ENCODE measurements around the gene SPTLC2.
"Not testable (repeated sequence)": the region's sequence is repeated elsewhere in the genome, so short reads cannot be mapped to it uniquely, and the experiment has no call there.

SPTLC2 gene

DNA sequence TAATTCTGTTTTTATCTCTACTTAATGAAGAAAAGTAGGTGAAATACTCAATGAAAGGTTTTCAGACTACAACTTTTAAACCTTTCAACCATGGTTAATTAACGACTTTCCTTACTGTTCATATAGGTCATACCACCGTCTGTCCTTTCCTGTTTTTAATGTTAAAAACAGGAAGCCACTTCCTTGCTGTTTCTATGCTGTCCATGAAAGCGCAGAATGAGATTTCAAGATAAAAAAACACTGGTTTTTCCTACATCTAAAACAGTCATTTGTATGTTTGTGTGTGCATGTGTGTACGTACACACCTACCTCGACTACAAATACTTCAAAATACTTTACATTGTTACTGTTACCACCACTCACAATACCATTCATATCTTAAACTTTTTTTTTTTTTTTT, 27.3 kb downstream of the SPTLC2 start:
- DNase-seq (ENCODE audit: low spot score), result no peak

DNA sequence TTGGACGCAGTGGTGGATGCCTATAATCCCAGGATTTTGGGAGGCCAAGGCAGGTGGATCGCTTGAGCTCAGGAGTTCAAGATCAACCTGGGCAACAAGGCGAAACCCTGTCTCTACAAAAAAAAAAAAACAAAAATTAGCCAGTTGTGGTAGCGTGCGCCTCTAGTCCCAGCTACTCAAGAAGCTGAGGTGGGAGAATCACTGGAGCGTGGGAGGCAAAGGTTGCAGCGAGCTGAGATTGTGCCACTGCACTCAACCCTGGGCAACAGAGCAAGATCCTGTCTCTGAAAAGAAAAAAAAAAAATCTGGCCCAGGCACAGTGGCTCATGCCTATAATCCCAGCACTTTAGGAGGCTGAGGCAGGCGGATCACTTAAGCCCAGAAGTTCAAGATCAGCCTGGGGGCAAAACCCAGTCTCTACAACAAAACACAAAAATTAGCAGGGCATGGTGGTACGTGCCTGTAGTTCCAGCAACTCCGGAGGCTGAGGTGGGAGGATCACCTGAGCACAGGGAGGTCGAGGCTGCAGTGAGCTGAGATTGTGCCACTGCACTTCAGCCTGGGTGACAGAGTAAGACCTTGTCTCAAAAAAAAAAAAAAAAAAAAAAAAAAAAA, 27.9 kb downstream of the SPTLC2 start:
- not testable (repeated sequence) for DNase-seq (ENCODE audit: low spot score)

DNA sequence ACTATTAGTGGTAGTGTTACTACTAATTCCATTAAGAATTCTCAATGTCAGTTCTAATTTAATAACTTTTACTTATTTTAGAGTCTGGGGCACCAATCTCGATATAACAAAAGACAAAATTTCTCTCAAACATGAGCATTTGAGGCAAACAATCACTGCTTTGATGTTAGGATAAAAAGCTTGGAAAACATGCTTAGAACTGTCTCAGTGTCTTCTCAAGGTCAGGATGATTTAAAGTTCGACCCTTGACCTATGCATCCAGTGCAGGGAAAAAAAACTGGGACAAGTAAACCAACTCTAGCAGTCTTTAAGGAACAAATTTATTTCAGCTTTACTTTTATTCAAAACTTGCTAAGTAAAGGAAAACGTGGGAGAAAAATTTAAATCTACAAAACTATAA, 31.1 kb downstream of the SPTLC2 start:
- no peak for DNase-seq (ENCODE audit: low spot score)

DNA sequence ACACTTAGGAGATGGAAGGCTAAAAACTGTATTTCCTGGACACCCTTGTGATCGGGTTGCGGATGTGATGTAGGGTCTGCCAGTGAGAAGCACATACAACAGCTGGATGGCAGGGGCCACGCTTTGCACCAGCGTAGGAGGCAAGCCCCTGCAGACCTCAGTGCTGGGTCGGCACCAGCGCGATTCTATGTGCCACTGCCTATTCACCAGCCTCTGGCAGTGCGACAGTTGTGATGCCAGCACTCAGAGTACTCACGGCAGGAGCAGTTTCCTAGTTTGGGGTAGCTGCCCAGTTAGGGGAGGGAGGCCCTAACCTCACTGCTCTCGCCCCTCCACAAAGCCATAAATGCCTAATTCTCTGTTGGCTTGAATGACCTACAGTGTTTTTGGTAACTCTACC, 31.6 kb downstream of the SPTLC2 start:
- no peak for DNase-seq (ENCODE audit: low spot score)

DNA sequence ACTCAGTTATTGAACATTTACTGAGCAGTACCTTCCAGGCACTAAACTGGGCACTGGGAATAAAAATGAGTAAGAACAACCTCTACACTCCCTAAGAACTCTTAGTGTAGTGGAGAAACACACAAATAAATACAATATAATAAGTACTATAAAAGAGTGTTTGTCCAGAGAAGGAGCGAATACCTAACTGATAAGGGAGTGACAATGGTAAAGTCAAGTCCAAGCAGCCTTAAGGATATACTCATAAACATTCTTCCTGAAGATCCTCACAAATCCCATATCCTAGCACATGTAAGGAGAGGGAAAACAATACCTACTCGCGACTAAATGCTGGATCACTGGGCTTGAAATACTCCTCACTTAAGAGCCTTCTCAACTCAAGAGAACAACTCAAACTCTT, 32.8 kb downstream of the SPTLC2 start:
- DNase-seq (ENCODE audit: low spot score), result no peak

DNA sequence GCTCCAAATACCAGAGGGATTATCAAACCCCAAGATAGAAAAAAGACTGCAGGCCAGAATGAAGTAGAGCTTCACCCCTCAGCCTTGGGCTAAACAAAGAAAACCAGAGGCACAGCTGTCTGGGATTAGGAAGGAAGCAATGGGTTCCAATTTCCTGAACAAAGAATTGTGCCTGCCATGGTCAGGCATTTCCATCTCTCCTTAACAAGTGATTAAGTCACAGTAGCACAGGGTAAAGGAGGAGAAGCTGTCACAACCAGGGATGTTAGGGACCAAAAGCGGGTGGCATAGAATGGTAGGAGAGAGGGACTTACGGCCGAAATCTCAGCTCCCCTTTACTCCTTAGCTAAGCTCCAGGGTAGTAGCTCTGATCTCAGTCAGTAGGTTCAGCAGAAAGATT, 33.9 kb downstream of the SPTLC2 start:
- DNase-seq (ENCODE audit: low spot score), result no peak

DNA sequence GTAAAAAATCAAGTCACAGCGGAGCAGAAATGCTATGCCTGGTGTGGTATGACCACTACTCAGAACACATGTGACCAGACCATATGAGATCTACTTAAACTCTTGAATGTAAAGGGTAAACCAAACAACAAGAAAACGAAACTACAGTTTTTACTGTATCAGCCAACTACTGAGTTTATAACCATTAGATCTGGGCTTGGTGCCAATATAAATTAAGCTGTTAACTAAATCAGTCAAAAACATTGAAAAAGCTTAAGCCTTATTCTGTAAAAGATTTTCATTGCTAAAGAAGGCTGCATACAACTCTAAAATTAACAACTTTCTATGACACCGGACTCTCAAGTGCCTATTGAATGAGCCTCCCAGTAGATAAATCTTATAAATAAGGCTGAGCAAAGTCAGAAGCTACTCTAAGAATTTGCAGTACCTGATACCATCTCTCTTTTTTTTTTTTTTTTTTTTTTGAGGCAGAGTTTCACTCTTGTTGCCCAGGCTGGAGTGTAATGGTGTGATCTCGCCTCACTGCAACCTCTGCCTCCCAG, 35.4 kb downstream of the SPTLC2 start:
- peak; percentile 75 for DNase-seq (ENCODE audit: low spot score)

DNA sequence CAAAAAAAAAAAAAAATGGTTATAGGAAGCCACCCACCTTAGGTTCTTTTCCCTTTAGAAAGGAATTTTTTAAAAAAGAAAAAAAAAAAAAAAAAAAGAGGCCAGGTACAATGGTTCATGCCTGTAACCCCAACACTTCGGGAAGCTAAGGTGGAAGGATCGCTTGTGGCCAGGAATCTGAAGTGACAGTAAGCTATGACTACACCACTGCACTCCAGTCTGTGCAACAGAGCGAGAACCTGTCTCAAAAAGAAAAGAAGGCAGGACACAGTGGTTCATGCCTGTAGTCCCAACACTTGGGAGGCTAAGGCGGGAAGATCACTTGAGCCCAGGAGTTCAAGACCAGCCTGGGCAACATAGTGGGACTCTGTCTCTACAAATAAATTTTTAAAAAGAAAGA, 36.0 kb downstream of the SPTLC2 start:
- DNase-seq (ENCODE audit: low spot score), result no peak

DNA sequence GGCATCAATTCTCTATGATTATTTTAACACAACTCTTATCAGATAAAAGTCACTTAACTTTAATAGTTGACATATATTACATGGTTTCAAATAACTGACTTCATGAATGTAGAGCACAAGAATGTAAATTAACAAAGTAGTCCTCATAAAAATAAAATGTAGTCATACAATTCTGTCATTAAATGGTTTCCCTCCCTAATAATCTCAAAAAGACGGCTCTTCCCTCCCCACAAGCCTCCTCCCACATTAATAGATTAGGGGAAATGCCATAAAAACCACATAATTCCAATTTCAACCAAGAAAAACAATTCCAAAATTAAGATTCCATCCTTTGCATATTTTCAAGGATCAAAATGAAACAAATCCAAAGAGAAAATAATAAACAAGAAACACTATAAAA, 36.7 kb downstream of the SPTLC2 start:
- no peak for DNase-seq (ENCODE audit: low spot score)

DNA sequence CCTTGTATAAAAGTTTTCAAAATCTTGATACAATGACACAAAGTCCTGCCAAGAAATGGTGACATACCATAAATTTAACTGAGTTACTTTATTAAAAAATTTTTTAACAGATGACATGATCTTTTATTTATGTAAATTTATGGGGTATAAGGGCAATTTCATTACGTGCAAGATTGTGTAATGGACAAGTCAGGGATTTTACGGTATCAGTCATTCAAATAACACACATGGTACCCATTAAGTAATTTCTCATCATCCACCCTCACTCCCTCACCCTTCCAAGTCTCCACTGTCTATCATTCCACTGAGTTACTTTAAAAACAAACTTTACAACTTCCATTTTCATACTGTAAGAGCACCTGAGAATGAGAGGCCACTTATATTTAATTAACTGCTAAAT, 37.4 kb downstream of the SPTLC2 start:
- no peak for DNase-seq (ENCODE audit: low spot score)

DNA sequence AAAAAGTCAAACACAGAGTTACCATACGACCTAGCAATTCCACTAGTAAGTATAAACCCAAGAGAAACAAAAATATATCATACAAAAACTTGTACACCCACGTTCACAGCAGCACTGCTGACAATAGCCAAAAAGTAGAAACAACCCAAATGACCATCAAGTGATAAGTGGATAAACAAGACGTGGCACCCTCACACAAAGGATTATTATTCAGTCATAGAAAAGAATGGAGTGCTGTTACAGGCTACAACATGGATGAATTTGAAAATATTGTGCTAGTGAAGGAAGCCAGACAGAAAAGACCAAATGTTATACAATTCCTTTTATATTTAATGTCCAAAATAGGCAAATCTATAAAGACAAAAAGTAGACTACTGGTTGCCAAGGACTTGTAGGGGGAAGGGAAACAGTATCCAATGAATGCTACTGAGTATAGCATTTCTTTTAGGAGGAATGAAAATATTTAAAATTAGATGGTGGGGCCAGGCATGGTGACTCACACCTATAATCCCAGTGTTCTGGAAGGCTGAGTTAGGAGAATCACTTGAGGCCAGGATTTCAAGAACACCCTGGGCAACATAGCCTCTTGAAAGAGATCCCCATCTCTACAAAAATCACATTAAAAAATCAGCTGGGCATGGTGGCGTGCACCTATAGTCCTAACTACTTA, 41.9 kb downstream of the SPTLC2 start:
- no peak for DNase-seq (ENCODE audit: low spot score)

DNA sequence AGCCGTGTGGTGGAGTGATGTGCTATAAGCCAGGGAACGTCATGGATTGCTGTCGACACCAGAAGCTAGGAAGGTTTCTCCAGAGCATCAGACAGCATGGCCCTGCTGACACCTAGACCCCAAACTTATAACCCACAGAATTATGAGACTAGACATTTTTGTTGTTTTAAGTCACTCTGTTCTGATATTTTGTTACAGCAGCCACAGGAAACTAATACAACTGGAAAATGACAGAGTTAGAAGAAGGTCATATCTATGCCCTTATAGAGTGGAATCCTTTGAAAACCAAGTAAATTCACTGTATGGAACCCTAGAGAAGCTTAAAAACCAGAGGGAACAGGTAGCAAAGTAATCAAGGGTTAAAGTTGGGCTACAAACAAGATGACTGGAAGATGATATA, 42.5 kb downstream of the SPTLC2 start:
- no peak for DNase-seq (ENCODE audit: low spot score)

DNA sequence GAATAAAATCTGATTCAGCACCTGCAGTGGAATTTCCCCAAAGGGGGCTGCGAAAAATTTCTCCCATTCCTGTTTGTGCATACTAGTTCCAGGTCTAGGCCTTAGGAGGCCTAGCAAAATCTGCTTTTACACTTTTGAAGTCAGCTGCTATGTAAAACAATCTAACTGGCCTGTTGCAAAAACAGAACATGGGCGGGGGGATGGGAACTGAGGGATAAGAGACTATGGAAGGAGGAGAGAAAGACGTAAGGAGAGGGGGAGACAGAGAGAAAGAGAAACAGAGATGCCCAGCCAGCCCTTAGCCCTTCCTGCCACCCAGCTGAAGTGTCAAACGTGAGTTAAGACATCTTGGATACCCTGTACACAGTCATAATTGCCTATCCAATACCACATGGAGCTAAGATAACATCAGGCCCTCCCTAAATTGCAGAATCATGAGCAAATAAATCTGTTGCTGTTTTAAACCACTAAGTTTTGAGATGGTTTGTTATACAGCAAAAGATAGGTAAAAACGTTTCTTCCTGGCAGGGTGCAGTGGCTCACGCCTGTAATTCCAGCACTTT, 45.6 kb downstream of the SPTLC2 start:
- DNase-seq (ENCODE audit: low spot score), result peak; percentile 29

DNA sequence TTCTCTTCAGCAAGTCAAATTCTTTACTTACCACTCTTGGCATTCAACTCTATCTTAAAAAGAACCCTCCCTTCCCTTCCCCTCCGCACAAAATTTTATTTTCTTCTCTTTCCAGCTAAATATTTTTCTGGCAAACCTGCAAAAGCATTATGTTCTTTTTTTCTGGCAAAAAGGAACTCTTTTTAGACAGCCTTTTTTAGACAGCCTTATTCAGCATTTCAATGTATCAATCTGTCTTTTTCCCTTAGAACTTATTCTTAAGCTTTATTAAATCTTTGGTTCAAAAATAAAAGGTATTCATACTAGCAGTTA, 50.5 kb downstream of the SPTLC2 start:
- DNase-seq (ENCODE audit: low spot score), result no peak

DNA sequence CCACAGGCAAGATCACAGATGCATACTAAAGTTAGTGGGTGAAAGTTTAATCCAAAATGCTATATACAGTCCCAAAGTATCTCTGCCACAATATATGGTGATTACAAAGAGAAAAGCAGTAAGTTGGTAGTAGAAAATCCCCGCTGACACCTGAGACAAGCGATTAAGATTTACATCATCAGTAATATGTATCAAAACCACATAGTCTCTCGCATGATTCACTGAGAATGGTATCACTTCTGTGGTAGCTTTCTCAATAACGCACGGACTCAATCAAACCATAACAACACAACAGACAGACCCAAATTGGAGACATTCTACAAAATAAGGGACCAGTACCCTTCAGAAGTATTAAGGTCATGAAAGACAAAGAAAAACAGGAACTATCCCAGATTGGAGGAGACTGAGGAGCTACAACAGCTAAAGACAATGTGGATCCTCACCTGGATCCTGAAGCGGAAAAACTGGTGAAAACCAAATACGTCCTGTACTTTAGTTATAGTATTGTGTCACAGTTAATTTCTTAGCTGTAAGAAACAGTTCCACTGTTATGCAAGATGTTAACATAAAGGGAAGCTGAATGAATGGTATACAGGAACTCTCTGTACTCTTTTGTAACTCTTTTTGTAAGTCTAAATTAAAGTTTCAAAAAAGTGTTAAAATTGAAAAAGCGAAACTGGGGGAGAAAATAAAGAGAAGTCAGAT, 51.0 kb downstream of the SPTLC2 start:
- peak; percentile 34 for DNase-seq (ENCODE audit: low spot score)

DNA sequence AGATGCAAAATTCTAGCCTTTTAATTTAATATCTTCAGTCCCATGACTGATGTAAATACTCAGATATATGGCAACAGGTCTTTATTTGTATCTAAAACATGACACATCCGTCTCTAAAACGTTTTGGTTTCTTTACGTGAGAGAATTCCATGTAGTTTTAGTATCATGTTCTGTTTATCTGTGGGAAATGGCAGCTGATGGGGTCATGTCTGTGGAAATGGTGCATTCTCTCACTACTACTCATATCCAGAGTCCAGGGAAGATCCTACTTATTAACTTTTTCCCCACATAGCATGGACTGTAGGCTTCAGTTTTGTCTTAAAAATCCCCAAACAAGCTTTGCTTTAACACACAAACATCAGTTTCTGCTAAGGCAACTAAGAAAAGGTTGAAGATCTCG, 53.8 kb downstream of the SPTLC2 start:
- no peak for DNase-seq (ENCODE audit: low spot score)

DNA sequence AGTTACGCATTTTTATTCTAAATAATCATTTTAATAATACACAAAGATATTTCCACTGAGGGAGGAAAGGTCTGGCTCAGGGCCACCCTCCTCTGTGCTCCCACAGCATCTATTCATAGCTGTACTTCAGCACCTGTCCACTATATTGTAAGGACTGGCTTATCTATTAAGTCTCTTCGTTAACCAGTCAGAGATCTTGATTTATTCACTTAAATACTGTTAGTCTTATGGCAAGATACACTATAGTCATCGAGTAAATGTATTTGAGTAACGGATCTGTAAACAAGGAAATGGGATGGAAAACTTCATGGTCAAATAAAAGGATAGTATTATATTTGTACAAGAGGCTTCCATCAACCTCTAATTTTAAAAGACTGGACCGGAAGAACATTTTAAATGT, 54.6 kb downstream of the SPTLC2 start:
- DNase-seq (ENCODE audit: low spot score), result no peak

DNA sequence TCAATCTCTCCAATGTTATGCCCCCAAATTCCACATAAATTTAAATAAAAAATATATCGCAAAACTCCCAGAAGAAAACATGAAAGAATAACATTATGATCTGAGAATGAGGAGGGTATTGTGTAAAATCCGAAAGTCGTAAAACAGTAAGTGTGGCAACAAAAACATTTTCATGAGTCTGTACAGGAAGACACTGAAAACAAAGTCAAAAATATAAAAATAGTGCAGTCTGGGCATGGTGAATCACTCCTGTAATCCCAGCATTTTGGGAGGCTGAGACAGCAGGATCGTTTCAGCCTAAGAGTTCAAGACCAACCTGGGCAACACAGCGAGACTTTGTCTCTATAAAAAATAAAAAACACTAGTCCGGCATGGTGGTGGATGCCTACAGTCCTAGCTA, 57.1 kb downstream of the SPTLC2 start:
- no peak for DNase-seq (ENCODE audit: low spot score)

DNA sequence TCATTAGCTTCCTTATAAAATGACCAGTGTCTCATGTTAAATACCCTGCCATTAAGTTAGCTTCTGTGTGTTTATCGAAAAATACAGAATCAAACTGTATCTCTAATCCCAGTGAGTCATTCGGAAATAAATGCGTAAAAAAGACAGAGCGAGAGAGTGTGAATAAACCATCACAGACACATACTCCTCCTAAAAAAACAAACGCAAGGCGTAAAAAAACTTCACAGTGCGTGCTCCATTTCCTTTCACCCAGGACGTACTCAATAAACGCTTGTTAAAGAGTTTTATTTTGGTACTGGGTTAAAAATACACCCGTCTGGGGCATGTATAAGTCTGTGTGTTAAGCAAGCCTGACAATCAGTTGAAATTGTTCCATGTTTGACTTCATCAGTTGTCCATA, 59.0 kb downstream of the SPTLC2 start:
- no peak for DNase-seq (ENCODE audit: low spot score)

DNA sequence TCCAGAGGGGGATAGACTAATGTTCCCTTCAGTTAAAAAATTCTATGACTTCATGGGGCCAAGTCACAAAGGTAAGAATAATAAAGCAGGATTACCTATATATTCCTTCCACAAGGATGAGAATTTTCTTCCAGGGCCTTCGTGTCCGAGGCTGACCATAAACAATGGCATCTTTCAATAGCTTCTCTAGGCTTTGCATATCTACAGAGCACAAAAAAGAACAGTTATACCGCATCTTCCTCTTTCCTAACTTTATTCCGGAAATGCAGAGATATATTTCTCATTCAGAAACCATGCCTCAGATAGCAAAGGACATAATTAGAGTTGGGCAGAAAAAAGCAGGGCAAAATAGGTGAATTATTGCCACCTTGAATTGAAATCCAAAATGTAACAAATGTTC, 59.5 kb downstream of the SPTLC2 start:
- DNase-seq (ENCODE audit: low spot score), result no peak

DNA sequence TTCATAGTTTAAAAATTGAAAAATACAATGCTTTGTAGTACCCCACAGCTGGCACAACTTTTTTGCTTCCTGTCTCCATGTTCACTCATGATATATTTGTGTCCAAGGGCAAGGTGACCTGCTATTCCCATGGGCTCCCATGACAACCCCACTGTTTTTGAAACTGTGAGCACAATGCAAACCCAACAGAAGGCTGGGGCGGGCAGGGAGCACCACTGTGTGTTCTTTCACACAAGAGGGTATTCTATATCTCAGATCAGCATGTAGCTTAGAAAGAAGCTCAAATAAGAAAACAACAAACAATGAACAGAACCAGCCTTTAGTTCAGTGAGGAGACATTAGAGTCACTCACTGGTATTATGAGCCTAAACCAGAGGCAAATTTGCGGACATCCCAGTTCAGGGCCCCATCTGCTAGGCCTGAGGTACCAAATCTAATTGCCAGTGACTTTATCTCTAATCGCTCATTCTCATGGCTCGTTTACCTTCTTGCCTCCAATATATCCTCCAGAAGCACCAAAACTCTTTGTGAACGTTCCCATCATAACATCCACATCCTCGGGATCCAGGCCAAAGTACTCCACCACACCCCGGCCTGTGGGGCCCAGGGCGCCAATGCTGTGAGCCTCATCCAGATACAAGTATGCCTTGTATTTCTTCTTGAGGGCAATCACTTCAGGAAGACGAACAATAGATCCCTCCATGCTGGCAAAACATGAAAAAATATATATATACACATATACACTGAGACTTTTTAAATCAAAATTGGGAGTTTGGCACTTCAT, 61.4 kb downstream of the SPTLC2 start:
- DNase-seq (ENCODE audit: low spot score), result no peak

DNA sequence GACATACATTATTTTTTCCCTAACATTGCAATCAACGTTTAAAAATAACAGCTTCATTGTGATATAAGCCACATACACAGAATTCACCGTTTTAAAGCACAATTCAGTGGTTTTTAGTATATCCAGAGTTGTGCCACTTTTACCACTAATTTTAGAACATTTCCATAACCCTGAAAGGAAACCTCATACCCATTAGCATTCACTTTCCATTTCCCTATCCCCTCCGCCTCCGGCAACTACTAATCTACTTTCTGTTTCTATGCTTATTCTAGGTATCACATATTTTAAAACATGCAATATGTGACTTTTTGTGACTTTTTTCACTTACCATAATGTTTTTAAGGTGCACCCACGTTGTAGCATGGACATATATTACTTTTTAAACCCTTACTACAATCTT, 62.2 kb downstream of the SPTLC2 start:
- peak; percentile 13 for DNase-seq (ENCODE audit: low spot score)

Data from activated CD4-positive, alpha-beta T cell treated with anti-CD3 and anti-CD28 coated beads, Interleukin-2, Interleukin-4, amounts not matched to agents 100 ng/mL and 50 ng/mL, durations not matched to agents 16 hours and 8 hours (primary cell).